GM10248 (cell line): ENCODE measurements around the gene EFNA3.

ENCODE experiments used
- CTCF ChIA-PET: fragments of 300-600 bp; sonication (Branson Sonifier 250); formaldehyde crosslinking; extraction: SDS; loops from one replicate; lab custom pipeline; 2021; ENCODE audit warnings: antibody characterized with exemption; lab: Yijun Ruan, JAX
- POLR2A ChIA-PET: fragments of 350-650 bp; sonication (Branson Sonifier 250); formaldehyde crosslinking; extraction: SDS; loops from one replicate; lab custom pipeline; 2020; ENCODE audit warnings: antibody characterized with exemption; lab: Yijun Ruan, JAX
- DNase-seq: peaks from one replicate; pipeline ENCODE4 v3.0.0; 2012; ENCODE audit errors: extremely low spot score
- CTCF ChIP-seq: IDR thresholded peaks from 2 replicates; pipeline ENCODE4 v1.5.1; 2012; ENCODE audit warnings: mild to moderate bottlenecking, low read depth; ENCODE audit errors: extremely low read depth, missing control alignments, control extremely low read depth

EFNA3 gene

GRCh38 chr1:155039308-155039669, 39.3 kb upstream of the EFNA3 start:
- TF ChIP-seq CTCF, result no peak
- CTCF ChIA-PET, result interaction anchor here (0.7 to 20.4 kb wide), 5 partner anchors 9 to 46 kb away, joined by 3 to 285 read pairs (median 5); partner anchors contain the start of genes ADAM15 and EFNA4
- DNase-seq, result no peak
- POLR2A ChIA-PET, result interaction anchor here (0.5 kb wide), 1 partner anchor 12 kb away, joined by 3 read pairs; the partner anchor contains the start of gene ADAM15

GRCh38 chr1:155040358-155041093, 38.1 kb upstream of the EFNA3 start:
- DNase-seq, result no peak
- CTCF ChIA-PET, result interaction anchor here (0.6 to 20.4 kb wide), 11 partner anchors 9 to 132 kb away, joined by 3 to 285 read pairs (median 5); partner anchors contain the start of genes ADAM15, EFNA4, KRTCAP2 and PMVK
- POLR2A ChIA-PET, result no interaction called here
- TF ChIP-seq CTCF, result no peak

GRCh38 chr1:155042789-155043188, 35.8 kb upstream of the EFNA3 start:
- ChIA-PET CTCF (interaction anchor here (1.1 to 20.4 kb wide), 8 partner anchors 8 to 373 kb away, joined by 3 to 285 read pairs (median 12); partner anchors contain the start of genes ADAM15, DCST1, DCST2 and EFNA4), POLR2A (no interaction called here)
- no peak for TF ChIP-seq CTCF
- no peak for DNase-seq

- TF ChIP-seq CTCF, result no peak
- ChIA-PET CTCF (interaction anchor here (1.0 to 20.4 kb wide), 14 partner anchors 8 to 439 kb away, joined by 3 to 285 read pairs (median 6); partner anchors contain the start of genes DCST1, DCST2, EFNA4 and KRTCAP2), POLR2A (interaction anchor here (0.5 kb wide), 1 partner anchor 140 kb away, joined by 3 read pairs; no protein-coding TSS in a partner anchor)
- no peak for DNase-seq
Measured at GRCh38 chr1:155043301-155043702, 35.3 kb upstream of the EFNA3 start.

GRCh38 chr1:155043793-155044192, 34.8 kb upstream of the EFNA3 start:
- DNase-seq, result no peak
- TF ChIP-seq CTCF, result no peak
- ChIA-PET POLR2A (interaction anchor here (0.5 to 0.7 kb wide), 3 partner anchors 139 to 438 kb away, joined by 3 to 6 read pairs (median 4); no protein-coding TSS in a partner anchor), CTCF (interaction anchor here (1.0 to 20.4 kb wide), 17 partner anchors 8 to 440 kb away, joined by 3 to 285 read pairs (median 5); partner anchors contain the start of genes DCST1, DCST2, EFNA3 and EFNA4)

- no peak for DNase-seq
- ChIA-PET CTCF (interaction anchor here (1.0 to 20.4 kb wide), 19 partner anchors 9 to 485 kb away, joined by 3 to 285 read pairs (median 5); partner anchors contain the start of genes DCST1, DCST2, EFNA3 and EFNA4), POLR2A (interaction anchor here (0.6 to 0.7 kb wide), 3 partner anchors 32 to 439 kb away, joined by 3 to 6 read pairs (median 4); no protein-coding TSS in a partner anchor)
- TF ChIP-seq CTCF, result no peak
Measured at GRCh38 chr1:155044365-155044764, 34.3 kb upstream of the EFNA3 start.
